T-helper 2 cell (primary cell): ENCODE measurements around the gene HMX1.

Source experiments
- DNase-seq, 5 experiments: peaks; one replicate each; pipeline versions ENCODE4 v3.0.0 to v3.0.0-alpha.2; 2012 to 2022

Gene HMX1

GRCh38 chr4:8909548-8909947 is 37.9 kb upstream of the HMX1 start:
- no peak for DNase-seq

- DNase-seq = no peak
Observed at GRCh38 chr4:8908206-8908893, 36.7 kb upstream of the HMX1 start.

- DNase-seq = no peak
Observed at GRCh38 chr4:8907596-8908205, 36.1 kb upstream of the HMX1 start.

- DNase-seq = no peak
Observed at GRCh38 chr4:8906991-8907595, 35.5 kb upstream of the HMX1 start.

- no peak for DNase-seq
Observed at GRCh38 chr4:8906668-8906970, 35.0 kb upstream of the HMX1 start.

- no peak for DNase-seq
Observed at GRCh38 chr4:8905773-8906667, 34.4 kb upstream of the HMX1 start.

GRCh38 chr4:8905226-8905772 is 33.7 kb upstream of the HMX1 start:
- DNase-seq = no peak

GRCh38 chr4:8904666-8905065 is 33.0 kb upstream of the HMX1 start:
- DNase-seq = no peak

- DNase-seq = no peak
Observed at GRCh38 chr4:8904041-8904501, 32.4 kb upstream of the HMX1 start.

- DNase-seq = no peak
Observed at GRCh38 chr4:8901335-8901734, 29.7 kb upstream of the HMX1 start.

- no peak for DNase-seq
Observed at GRCh38 chr4:8900588-8900987, 28.9 kb upstream of the HMX1 start.

GRCh38 chr4:8898419-8898818 is 26.8 kb upstream of the HMX1 start:
- DNase-seq = no peak

GRCh38 chr4:8897251-8898167 is 25.9 kb upstream of the HMX1 start:
- DNase-seq = no peak

- no peak for DNase-seq
Observed at GRCh38 chr4:8896506-8896905, 24.9 kb upstream of the HMX1 start.

- no peak for DNase-seq
Observed at GRCh38 chr4:8896071-8896470, 24.4 kb upstream of the HMX1 start.

GRCh38 chr4:8895295-8895694 is 23.7 kb upstream of the HMX1 start:
- DNase-seq = no peak

GRCh38 chr4:8894424-8894816 is 22.8 kb upstream of the HMX1 start:
- no peak for DNase-seq

GRCh38 chr4:8893624-8894423 is 22.2 kb upstream of the HMX1 start:
- DNase-seq = no peak

- DNase-seq = no peak
Observed at GRCh38 chr4:8893227-8893623, 21.6 kb upstream of the HMX1 start.

- DNase-seq = no peak
Observed at GRCh38 chr4:8892556-8893226, 21.1 kb upstream of the HMX1 start.
